ENCODE results near the gene FUT3. TPM values are rescaled to one million over a fixed set of nuclear protein-coding genes. Genes with fewer than 3 reads are reported as not detected.

FUT3 gene
- total and polyA plus RNA-seq, 2 of the 8 experiments (the other 6 are each of a cell fraction or from before 2014, with no cell fraction given): 0.15 to 0.63 TPM

- CTCF ChIA-PET (ENCODE audit: partially characterized antibody): interaction anchor here (3.3 to 6.5 kb wide), 2 partner anchors 9 to 97 kb away, joined by 20 to 43 read pairs; partner anchors contain the start of gene NRTN
- H2BK120ac ChIP-seq (replicated peaks; ENCODE audit: low read depth, low read length): no peak overlapping the region
- H4K8ac ChIP-seq (ENCODE audit: extremely low read depth, insufficient read depth, low read length): no peak overlapping the region; the same call in 1 of the 2 replicates
- no peak overlapping the region for H2AFZ ChIP-seq (ENCODE audit: low read length)
- 96% methylated on average over 8 of the region's 8 CpGs; no CpG with 5 or more reads in 1 of the 2 experiments for WGBS, 2 experiments (ENCODE audit: extremely low coverage in 1 of 2, insufficient coverage in 1 of 2, insufficient read length in 1 of 2, insufficient replicate concordance in 2 of 2, low coverage in 1 of 2, low lambda C conversion rate in 2 of 2, missing lambda C conversion rate in 1 of 2)
- TF ChIP-seq SP4 (IDR thresholded peaks at IDR 0.05; ENCODE audit: low read length): no peak
- no peak for TF ChIP-seq E2F6 (IDR thresholded peaks at IDR 0.05)
- no peak for TF ChIP-seq SAP30 (IDR thresholded peaks at IDR 0.05; ENCODE audit: insufficient read depth, insufficient replicate concordance, low read length)
- TF ChIP-seq SIX5 (IDR thresholded peaks at IDR 0.05; ENCODE audit: low read depth, low read length): no peak
- TF ChIP-seq ASH2L (IDR thresholded peaks at IDR 0.05; ENCODE audit: low read length): no peak
- no peak for TF ChIP-seq GABPA (IDR thresholded peaks at IDR 0.05; ENCODE audit: borderline replicate concordance, insufficient read depth, low read length)
- TF ChIP-seq EZH2 (IDR thresholded peaks at IDR 0.05; ENCODE audit: low read depth, low read length, severe bottlenecking): no peak
- TF ChIP-seq CREB1 (IDR thresholded peaks at IDR 0.05): no peak
- TF ChIP-seq KDM5A (IDR thresholded peaks at IDR 0.05; ENCODE audit: low read length): no peak
- no peak for TF ChIP-seq SRF (IDR thresholded peaks at IDR 0.05; ENCODE audit: low read depth, low read length)
- TF ChIP-seq CEBPB (IDR thresholded peaks at IDR 0.05; ENCODE audit: low read depth, low read length): no peak
- POLR2A ChIA-PET (ENCODE audit: partially characterized antibody): interaction anchor here (4.6 to 6.1 kb wide), 2 partner anchors 9 to 73 kb away, joined by 25 to 49 read pairs; no protein-coding TSS in a partner anchor
- H4K20me1 ChIP-seq (replicated peaks in 1 of 2; ENCODE audit: control insufficient read depth in 1 of 2, insufficient read depth in 2 of 2, low read length in 2 of 2): peaks cover 8 to 18% of the 10 kb centered on the region in 2 experiments
- no peak overlapping the region for H2BK5ac ChIP-seq (ENCODE audit: low read depth, low read length)
- H2AK5ac ChIP-seq (ENCODE audit: low read depth, low read length): no peak overlapping the region
- H3K79me1 ChIP-seq (ENCODE audit: low read depth, low read length): peaks cover 7% of the 10 kb centered on the region
- H3K4me1 ChIP-seq (replicated peaks in 1 of 4; ENCODE audit: control insufficient read depth in 3 of 4, insufficient read depth in 4 of 4, low read length in 3 of 4): peaks cover 0 to 5% (median 0%) of the 10 kb centered on the region in 4 experiments; a peak in 4 of 7 replicates
- no peak overlapping the region for H4K91ac ChIP-seq (replicated peaks; ENCODE audit: insufficient read length, low read length)
- H2BK15ac ChIP-seq (ENCODE audit: low read length): no peak overlapping the region
- peaks cover 0 to 6% (median 3%) of the 10 kb centered on the region in 4 experiments; a peak in 4 of 8 replicates for H3K36me3 ChIP-seq (ENCODE audit: control insufficient read depth in 2 of 4, insufficient read depth in 4 of 4, low read length in 3 of 4)
- no peaks in the 10 kb centered on the region for H3K27me3 ChIP-seq (replicated peaks in 1 of 4; ENCODE audit: control insufficient read depth in 3 of 4, extremely low read depth in 1 of 4, insufficient read depth in 3 of 4, low read length in 3 of 4)
- H4K5ac ChIP-seq (ENCODE audit: insufficient read length, low read depth, low read length): no peak overlapping the region
- H3K14ac ChIP-seq (ENCODE audit: insufficient read length): no peak overlapping the region
- no peaks in the 10 kb centered on the region for H3K9me3 ChIP-seq (ENCODE audit: insufficient read depth in 2 of 2, low read depth in 1 of 2, low read length in 1 of 2)
- peaks cover 3 to 37% of the 10 kb centered on the region in 2 experiments; a peak in 3 of 4 replicates for H3K79me2 ChIP-seq (ENCODE audit: control insufficient read depth in 1 of 2, insufficient read depth in 2 of 2, low read length in 2 of 2)
- FAIRE-seq: no peak
- no peak overlapping the region for H3K27ac ChIP-seq (ENCODE audit: low read depth, low read length)
- no peak overlapping the region for H3K4me2 ChIP-seq (ENCODE audit: insufficient read depth in 1 of 2, low read depth in 2 of 2, low read length in 2 of 2)
- H3K23me2 ChIP-seq (ENCODE audit: low read depth, low read length): peaks cover 9% of the 10 kb centered on the region
- H3K4ac ChIP-seq (replicated peaks; ENCODE audit: insufficient read length, low read depth, low read length): no peak overlapping the region
- no peak overlapping the region for H3K4me3 ChIP-seq (ENCODE audit: extremely low read depth in 1 of 4, insufficient read depth in 2 of 4, low read depth in 3 of 4, low read length in 4 of 4)
- H3K23ac ChIP-seq (ENCODE audit: insufficient read length): no peak overlapping the region
- H2BK12ac ChIP-seq (ENCODE audit: low read depth, low read length): no peak overlapping the region
- no peak overlapping the region for H3K56ac ChIP-seq (replicated peaks; ENCODE audit: insufficient read length, low read depth, low read length)
- DNase-seq (ENCODE audit: low read depth in 1 of 2, low spot score in 2 of 2): no peak
- no peak overlapping the region for H2BK20ac ChIP-seq (ENCODE audit: low read length)
- no peak overlapping the region for H3K18ac ChIP-seq (ENCODE audit: extremely low read depth, low read length)
- no peak overlapping the region for H3K9ac ChIP-seq (replicated peaks in 1 of 4; ENCODE audit: extremely low read depth in 1 of 4, low read depth in 3 of 4, low read length in 3 of 4)
These were observed 49.7 kb upstream of the FUT3 start for GRCh38 chr19:5900976-5901375.

Measured in H1 (cell line).